ENCODE results near the gene ESYT2.

- TF ChIP-seq ZNF274 (IDR thresholded peaks at IDR 0.05; ENCODE audit: low read depth, low read length) = no peak
- TF ChIP-seq ATF3 (IDR thresholded peaks at IDR 0.05) = no peak
- no peak for TF ChIP-seq CTCF (IDR thresholded peaks at IDR 0.05 in 2 of 3, conservative IDR thresholded peaks at IDR 0.05 in 1 of 3; ENCODE audit: borderline replicate concordance in 1 of 3, insufficient read depth in 1 of 3, low read depth in 2 of 3, low read length in 2 of 3)
- no peak for TF ChIP-seq POLR2AphosphoS5 (IDR thresholded peaks at IDR 0.05; ENCODE audit: low read depth, low read length)
- TF ChIP-seq SP1 (IDR thresholded peaks at IDR 0.05; ENCODE audit: low read depth) = no peak
- TF ChIP-seq EZH2phosphoT487 (IDR thresholded peaks at IDR 0.05; ENCODE audit: borderline replicate concordance) = no peak
- no peak for TF ChIP-seq RAD21 (IDR thresholded peaks at IDR 0.05; ENCODE audit: low read depth)
- TF ChIP-seq ZFX (IDR thresholded peaks at IDR 0.05) = no peak
Observed at GRCh38 chr7:158864833-158865232, 35.5 kb upstream of the ESYT2 start.

Data from HCT116 (cell line).